DOHH2 (cell line): Measurements from ENCODE around the gene NDFIP1.

Experiments used
- H3F3A ChIP-seq: fragments of 200-600 bp; sonication (generic), shearing (Covaris generic); 2 replicates; pipeline ENCODE4 v1.6.0; 2016; ENCODE audit warnings: antibody characterized with exemption, mild to moderate bottlenecking; ENCODE audit not compliant: control insufficient read depth, insufficient read depth
- H3K27ac ChIP-seq: fragments of 200-600 bp; sonication (generic); 2 replicates; pipeline ENCODE4 v1.5.1; 2014; ENCODE audit warnings: low read depth, mild to moderate bottlenecking, low read length, moderate library complexity
- H3K27me3 ChIP-seq: fragments of 200-600 bp; sonication (generic); 2 replicates; pipeline ENCODE4 v1.6.1; 2014; ENCODE audit warnings: mild to moderate bottlenecking, low read length, mixed read lengths; ENCODE audit not compliant: control insufficient read depth
- H3K36me3 ChIP-seq: fragments of 200-600 bp; sonication (generic); 2 replicates; pipeline ENCODE4 v1.6.1; 2014; ENCODE audit warnings: mild to moderate bottlenecking, low read length, moderate library complexity, mixed read lengths; ENCODE audit not compliant: control insufficient read depth
- H3K4me1 ChIP-seq: fragments of 200-600 bp; sonication (generic); 2 replicates; pipeline ENCODE4 v1.6.1; 2014; ENCODE audit warnings: mild to moderate bottlenecking, low read length, mixed read lengths; ENCODE audit not compliant: control insufficient read depth
- H3K4me2 ChIP-seq: fragments of 200-600 bp; sonication (generic); 2 replicates; pipeline ENCODE4 v1.6.0; 2014; ENCODE audit warnings: mild to moderate bottlenecking, low read length, moderate library complexity
- H3K4me3 ChIP-seq: fragments of 200-600 bp; sonication (generic); 2 replicates; pipeline ENCODE4 v1.5.1; 2014; ENCODE audit warnings: mild to moderate bottlenecking, low read length, mixed read lengths
- H3K79me2 ChIP-seq: fragments of 200-600 bp; sonication (generic); 2 replicates; pipeline ENCODE4 v1.6.1; 2014; ENCODE audit warnings: mild to moderate bottlenecking, low read length, mixed read lengths; ENCODE audit not compliant: control insufficient read depth
- H3K9me2 ChIP-seq: fragments of 200-600 bp; sonication (generic); replicated peaks from 2 replicates; pipeline ENCODE4 v1.6.1; 2014; ENCODE audit warnings: mild to moderate bottlenecking, low read length, mixed read lengths; ENCODE audit not compliant: control insufficient read depth
- H3K9me3 ChIP-seq: fragments of 200-600 bp; sonication (generic); 2 replicates; pipeline ENCODE4 v1.6.1; 2014; ENCODE audit warnings: antibody characterized with exemption, low read length, mixed read lengths; ENCODE audit not compliant: control insufficient read depth, insufficient read depth
- H4K20me1 ChIP-seq: fragments of 200-600 bp; sonication (generic); 2 replicates; pipeline ENCODE4 v1.6.0; 2014; ENCODE audit warnings: low read depth, mild to moderate bottlenecking, antibody characterized with exemption, low read length, moderate library complexity; ENCODE audit not compliant: control insufficient read depth, insufficient read depth
- CTCF ChIP-seq: fragments of 200-600 bp; sonication (generic); IDR thresholded peaks from one replicate; pipeline ENCODE4 v1.5.1; 2014; ENCODE audit warnings: antibody characterized with exemption, mild to moderate bottlenecking, low read depth, low read length; ENCODE audit not compliant: poor library complexity, severe bottlenecking
- EZH2phosphoT487 ChIP-seq: fragments of 200-600 bp; sonication (generic); IDR thresholded peaks from 2 replicates; pipeline ENCODE4 v1.6.1; 2017; ENCODE audit warnings: borderline replicate concordance, mild to moderate bottlenecking, antibody characterized with exemption, low read length, moderate library complexity, mixed read lengths

Gene NDFIP1

GRCh38 chr5:142119051-142119625, 10.6 kb downstream of the NDFIP1 start:
- H3F3A ChIP-seq: no peaks in the 10 kb centered on the region
- no peaks in the 10 kb centered on the region for H3K27me3 ChIP-seq
- peak overlapping the region; percentile 27 for H3K4me2 ChIP-seq
- peaks cover 12% of the 10 kb centered on the region for H3K4me1 ChIP-seq
- H3K4me3 ChIP-seq: no peak overlapping the region
- no peak overlapping the region for H3K27ac ChIP-seq
- no peaks in the 10 kb centered on the region; the same call in 1 of the 2 replicates for H4K20me1 ChIP-seq
- H3K79me2 ChIP-seq: peaks cover 13% of the 10 kb centered on the region
- no peaks in the 10 kb centered on the region for H3K9me2 ChIP-seq
- H3K9me3 ChIP-seq: no peaks in the 10 kb centered on the region
- TF ChIP-seq CTCF (no peak), EZH2phosphoT487 (no peak)
- H3K36me3 ChIP-seq: no peaks in the 10 kb centered on the region

GRCh38 chr5:142120247-142120935, 11.8 kb downstream of the NDFIP1 start:
- no peak overlapping the region for H3K27ac ChIP-seq
- H3K36me3 ChIP-seq: no peaks in the 10 kb centered on the region
- no peaks in the 10 kb centered on the region for H3K9me3 ChIP-seq
- H3K4me1 ChIP-seq: peaks cover 12% of the 10 kb centered on the region
- H3K27me3 ChIP-seq: no peaks in the 10 kb centered on the region
- no peaks in the 10 kb centered on the region for H3F3A ChIP-seq
- peaks cover 12% of the 10 kb centered on the region for H3K79me2 ChIP-seq
- no peaks in the 10 kb centered on the region for H3K9me2 ChIP-seq
- no peak overlapping the region for H3K4me3 ChIP-seq
- H4K20me1 ChIP-seq: no peaks in the 10 kb centered on the region; the same call in 1 of the 2 replicates
- TF ChIP-seq EZH2phosphoT487: no peak
- TF ChIP-seq CTCF: no peak
- H3K4me2 ChIP-seq: no peak overlapping the region

- Histone ChIP-seq H4K20me1 (no peaks in the 10 kb centered on the region; the same call in 1 of the 2 replicates), H3K79me2 (peaks cover 12% of the 10 kb centered on the region), H3K9me3 (no peaks in the 10 kb centered on the region), H3F3A (no peaks in the 10 kb centered on the region), H3K27me3 (no peaks in the 10 kb centered on the region), H3K4me3 (no peak overlapping the region), H3K9me2 (no peaks in the 10 kb centered on the region), H3K36me3 (no peaks in the 10 kb centered on the region), H3K27ac (no peak overlapping the region), H3K4me1 (peaks cover 12% of the 10 kb centered on the region), H3K4me2 (no peak overlapping the region)
- TF ChIP-seq EZH2phosphoT487 (no peak), CTCF (no peak)
Observed at GRCh38 chr5:142122121-142122520, 13.5 kb downstream of the NDFIP1 start.
